AG04450 (cell line): ENCODE measurements around the gene UGT1A4. TPM values are rescaled to one million over a fixed set of nuclear protein-coding genes. Genes with fewer than 3 reads are reported as not detected.

Source experiments
- CTCF ChIA-PET: fragments of 300-600, 350-600 bp; formaldehyde crosslinking; extraction: SDS; loops from one replicate; lab custom pipeline; 2022; ENCODE audit warnings: antibody characterized with exemption, inconsistent platforms; lab: Charles Lee
- POLR2A ChIA-PET: fragments of 350-600 bp; formaldehyde crosslinking; extraction: SDS; loops from one replicate; lab custom pipeline; 2021; ENCODE audit warnings: antibody characterized with exemption, inconsistent platforms; lab: Yijun Ruan, JAX
- DNase-seq: peaks from one replicate; pipeline ENCODE4 v3.0.0-alpha.2; 2011; ENCODE audit warnings: low read depth, low spot score
- H3K27ac ChIP-seq: one replicate; pipeline ENCODE4 v1.5.1; 2012; ENCODE audit warnings: low read depth, low read length, control low read depth
- H3K27me3 ChIP-seq: one replicate; pipeline ENCODE4 v1.6.0; 2012; ENCODE audit warnings: low read length; ENCODE audit not compliant: control insufficient read depth, insufficient read depth
- H3K4me3 ChIP-seq: 2 replicates; pipeline ENCODE4 v1.5.1; 2011; ENCODE audit warnings: mild to moderate bottlenecking, low read depth, low read length, control low read depth
- H3K9me3 ChIP-seq: 2 replicates; pipeline ENCODE4 v1.5.1; 2012; ENCODE audit warnings: low read length; ENCODE audit not compliant: control insufficient read depth, insufficient read depth
- polyA plus RNA-seq: library from polyadenylated mRNA; depleted of rRNA; stranded (reverse); fragments of >200 nt; gene quantifications from 2 replicates; pipeline ENCODE4 v1.2.3, GENCODE V29; 2011
- TF ChIP-seq, protein P1 (sequence below): IDR thresholded peaks from 2 replicates; pipeline ENCODE4 v1.5.1; 2011; ENCODE audit warnings: low read depth, low read length, control low read depth, inconsistent platforms

Gene UGT1A4
- polyA plus RNA-seq, 1 experiment: not detected

DNA sequence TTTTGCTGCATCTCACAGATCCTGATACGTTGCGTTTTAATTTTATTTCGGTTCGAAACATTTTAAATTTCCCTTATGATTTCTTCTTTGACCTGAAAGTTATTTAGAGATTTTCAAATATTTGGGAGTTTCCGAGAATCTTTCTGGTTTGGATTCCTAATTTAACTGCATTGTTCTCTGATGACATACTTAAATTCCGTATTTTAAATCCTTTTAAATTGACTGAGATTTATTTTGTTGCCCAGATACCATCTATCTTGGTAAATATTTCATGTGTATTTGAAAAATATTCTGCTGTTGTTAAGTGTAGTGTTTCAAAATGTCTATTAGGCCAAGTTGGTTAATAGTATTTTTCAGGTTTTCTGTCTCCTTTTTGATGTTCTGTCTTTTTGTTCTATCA is 97.3 kb downstream of the UGT1A4 start:
- TF ChIP-seq, protein P1, sequence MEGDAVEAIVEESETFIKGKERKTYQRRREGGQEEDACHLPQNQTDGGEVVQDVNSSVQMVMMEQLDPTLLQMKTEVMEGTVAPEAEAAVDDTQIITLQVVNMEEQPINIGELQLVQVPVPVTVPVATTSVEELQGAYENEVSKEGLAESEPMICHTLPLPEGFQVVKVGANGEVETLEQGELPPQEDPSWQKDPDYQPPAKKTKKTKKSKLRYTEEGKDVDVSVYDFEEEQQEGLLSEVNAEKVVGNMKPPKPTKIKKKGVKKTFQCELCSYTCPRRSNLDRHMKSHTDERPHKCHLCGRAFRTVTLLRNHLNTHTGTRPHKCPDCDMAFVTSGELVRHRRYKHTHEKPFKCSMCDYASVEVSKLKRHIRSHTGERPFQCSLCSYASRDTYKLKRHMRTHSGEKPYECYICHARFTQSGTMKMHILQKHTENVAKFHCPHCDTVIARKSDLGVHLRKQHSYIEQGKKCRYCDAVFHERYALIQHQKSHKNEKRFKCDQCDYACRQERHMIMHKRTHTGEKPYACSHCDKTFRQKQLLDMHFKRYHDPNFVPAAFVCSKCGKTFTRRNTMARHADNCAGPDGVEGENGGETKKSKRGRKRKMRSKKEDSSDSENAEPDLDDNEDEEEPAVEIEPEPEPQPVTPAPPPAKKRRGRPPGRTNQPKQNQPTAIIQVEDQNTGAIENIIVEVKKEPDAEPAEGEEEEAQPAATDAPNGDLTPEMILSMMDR: no peak
- no peak overlapping the region for H3K4me3 ChIP-seq
- H3K9me3 ChIP-seq: no peaks in the 10 kb centered on the region; the same call in 1 of the 2 replicates
- H3K27ac ChIP-seq: no peak overlapping the region
- POLR2A ChIA-PET: no interaction called here
- no peak for DNase-seq
- CTCF ChIA-PET: no interaction called here
- peaks cover 4% of the 10 kb centered on the region for H3K27me3 ChIP-seq

GRCh38 chr2:233816334-233816733 is 97.8 kb downstream of the UGT1A4 start:
- DNase-seq: no peak
- no peak overlapping the region for H3K27ac ChIP-seq
- H3K9me3 ChIP-seq: no peaks in the 10 kb centered on the region; the same call in 1 of the 2 replicates
- POLR2A ChIA-PET: no interaction called here
- CTCF ChIA-PET: interaction anchor here (0.6 kb wide), 1 partner anchor 16 kb away, joined by 3 read pairs; no protein-coding TSS in a partner anchor
- peaks cover 2% of the 10 kb centered on the region for H3K27me3 ChIP-seq
- TF ChIP-seq, protein P1: no peak
- H3K4me3 ChIP-seq: no peak overlapping the region

DNA sequence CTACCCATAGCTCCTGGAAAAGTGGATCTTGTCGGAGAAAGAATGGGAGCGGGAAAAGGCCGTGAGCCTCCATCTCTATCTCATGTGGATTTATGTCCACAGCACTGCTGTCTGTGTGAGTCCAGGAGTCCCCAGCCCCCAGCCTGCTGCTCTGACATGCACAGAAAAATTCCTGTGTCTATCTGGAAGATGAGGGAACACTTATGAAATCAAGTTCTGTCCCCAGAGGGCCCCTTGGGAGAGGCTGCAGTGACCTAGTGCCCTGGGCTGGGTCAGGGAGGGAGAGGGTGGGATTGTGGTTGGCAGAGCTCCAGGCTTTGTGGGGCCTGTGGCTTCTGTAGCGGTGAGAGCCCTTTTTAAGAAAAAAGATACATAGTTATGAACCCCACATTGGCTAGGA is 98.2 kb downstream of the UGT1A4 start:
- Histone ChIP-seq H3K9me3 (no peaks in the 10 kb centered on the region; the same call in 1 of the 2 replicates), H3K27ac (no peak overlapping the region), H3K4me3 (no peak overlapping the region), H3K27me3 (peaks cover 2% of the 10 kb centered on the region)
- POLR2A ChIA-PET: no interaction called here
- CTCF ChIA-PET: interaction anchor here (0.6 kb wide), 1 partner anchor 16 kb away, joined by 3 read pairs; no protein-coding TSS in a partner anchor
- TF ChIP-seq, protein P1: no peak
- DNase-seq: no peak

DNA sequence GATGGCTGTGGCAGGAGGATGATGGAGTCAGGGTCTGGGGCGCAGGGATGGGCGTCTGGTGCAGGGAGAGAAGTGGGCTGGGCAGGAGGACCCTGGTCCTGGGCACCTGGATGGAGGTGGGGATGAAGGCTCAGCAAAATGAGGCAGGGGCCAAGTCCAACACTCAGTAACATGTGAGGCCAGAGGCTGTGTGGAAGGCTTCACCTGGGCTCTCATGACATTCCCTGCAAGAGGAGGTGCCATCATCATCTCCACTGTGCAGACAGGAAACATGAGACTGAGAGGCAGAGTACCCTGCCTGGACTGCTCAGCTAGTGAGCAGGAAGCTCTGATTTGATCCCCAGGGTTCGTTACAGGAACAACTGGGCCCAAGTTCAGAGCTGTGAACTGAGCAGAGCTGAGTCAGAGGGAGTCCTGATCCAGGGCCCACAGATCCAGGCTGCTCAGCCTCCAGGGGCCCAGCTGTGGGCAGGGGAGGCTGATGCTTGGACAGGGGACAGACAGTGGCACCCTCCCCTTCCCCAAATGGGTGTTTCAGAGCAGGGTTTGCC is 98.9 kb downstream of the UGT1A4 start:
- no peak for DNase-seq
- Histone ChIP-seq H3K27me3 (peaks cover 6% of the 10 kb centered on the region), H3K4me3 (no peak overlapping the region), H3K9me3 (no peaks in the 10 kb centered on the region; the same call in 1 of the 2 replicates), H3K27ac (no peak overlapping the region)
- POLR2A ChIA-PET: no interaction called here
- CTCF ChIA-PET: no interaction called here
- TF ChIP-seq, protein P1: no peak

DNA sequence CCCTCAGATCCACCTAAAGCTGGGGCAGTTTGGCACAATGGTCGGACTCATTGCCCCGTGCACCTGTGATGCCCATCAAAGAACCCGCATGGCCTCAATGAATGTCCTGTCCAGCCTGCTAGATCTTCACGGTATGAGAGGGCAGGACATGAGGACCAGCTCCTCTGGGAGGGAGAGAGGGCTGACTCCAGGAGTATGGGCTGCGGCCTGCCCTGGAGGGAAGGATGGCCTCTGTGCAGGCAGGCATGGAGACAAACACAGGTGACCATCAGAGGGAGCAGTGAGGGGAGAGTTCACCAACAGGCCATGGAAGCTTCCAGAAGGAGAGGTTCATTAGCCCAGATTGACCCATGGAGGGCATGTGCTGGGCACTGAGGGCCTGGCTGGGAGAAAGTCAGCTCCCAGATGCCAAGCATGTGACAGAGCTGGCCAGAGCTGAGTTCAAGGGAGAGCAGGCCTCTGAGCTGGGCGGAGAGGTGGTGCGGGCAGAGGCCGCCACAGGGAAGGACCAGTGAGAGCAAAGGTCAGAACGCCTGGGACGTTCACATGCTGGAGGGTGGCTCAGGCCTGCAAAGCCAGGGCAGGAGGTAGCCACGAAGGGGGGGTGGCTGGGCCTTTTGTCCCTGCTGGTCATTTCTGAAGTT is 99.6 kb downstream of the UGT1A4 start:
- ChIA-PET CTCF (no interaction called here), POLR2A (no interaction called here)
- H3K27ac ChIP-seq: no peak overlapping the region
- no peak overlapping the region for H3K4me3 ChIP-seq
- TF ChIP-seq, protein P1: no peak
- no peak for DNase-seq
- H3K27me3 ChIP-seq: peaks cover 6% of the 10 kb centered on the region
- H3K9me3 ChIP-seq: no peaks in the 10 kb centered on the region; the same call in 1 of the 2 replicates
